ENCODE results near the gene ARID5B.

Gene ARID5B

DNA sequence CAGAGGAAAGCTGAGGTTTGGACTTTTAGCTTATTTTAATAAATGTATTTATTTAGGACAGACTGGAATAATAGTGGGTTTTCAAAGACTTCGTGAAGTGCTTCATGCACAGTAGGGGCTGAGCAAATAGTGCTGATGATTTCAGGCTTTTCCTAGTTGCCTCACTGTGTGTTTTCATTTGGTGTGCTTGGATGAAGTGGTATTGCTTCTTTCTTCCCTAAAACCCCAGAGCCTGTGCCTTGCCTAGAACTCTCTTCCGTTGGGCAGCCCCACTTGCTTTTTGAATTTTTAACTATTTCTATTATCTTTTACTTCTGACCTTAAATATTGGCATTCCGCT is 49.6 kb downstream of the ARID5B start:
- Histone ChIP-seq H3K9me2 (replicated peaks; ENCODE audit: low read depth, low read length) (no peaks in the 10 kb centered on the region), H3K9ac (ENCODE audit: low read depth, low read length, poor library complexity, severe bottlenecking) (no peak overlapping the region), H3K4me1 (ENCODE audit: insufficient read depth, low read length, poor library complexity, severe bottlenecking) (no peaks in the 10 kb centered on the region), H4K20me1 (ENCODE audit: insufficient read depth, low read length, poor library complexity, severe bottlenecking) (peaks cover 4% of the 10 kb centered on the region), H3K79me2 (ENCODE audit: insufficient read depth, low read length) (peaks cover 99% of the 10 kb centered on the region), H3K36me3 (ENCODE audit: insufficient read depth, low read length) (peaks cover 89% of the 10 kb centered on the region), H3K27me3 (ENCODE audit: insufficient read depth, low read length, poor library complexity, severe bottlenecking) (no peaks in the 10 kb centered on the region), H2AFZ (ENCODE audit: low read length) (no peak overlapping the region), H3K4me2 (ENCODE audit: low read depth, low read length, poor library complexity, severe bottlenecking) (no peak overlapping the region), H3K9me3 (ENCODE audit: insufficient read depth, low read depth, low read length) (no peaks in the 10 kb centered on the region), H3K4me3 (ENCODE audit: low read length, poor library complexity, severe bottlenecking) (no peak overlapping the region), H3F3A (ENCODE audit: low read depth) (no peaks in the 10 kb centered on the region)
- TF ChIP-seq, protein P1, sequence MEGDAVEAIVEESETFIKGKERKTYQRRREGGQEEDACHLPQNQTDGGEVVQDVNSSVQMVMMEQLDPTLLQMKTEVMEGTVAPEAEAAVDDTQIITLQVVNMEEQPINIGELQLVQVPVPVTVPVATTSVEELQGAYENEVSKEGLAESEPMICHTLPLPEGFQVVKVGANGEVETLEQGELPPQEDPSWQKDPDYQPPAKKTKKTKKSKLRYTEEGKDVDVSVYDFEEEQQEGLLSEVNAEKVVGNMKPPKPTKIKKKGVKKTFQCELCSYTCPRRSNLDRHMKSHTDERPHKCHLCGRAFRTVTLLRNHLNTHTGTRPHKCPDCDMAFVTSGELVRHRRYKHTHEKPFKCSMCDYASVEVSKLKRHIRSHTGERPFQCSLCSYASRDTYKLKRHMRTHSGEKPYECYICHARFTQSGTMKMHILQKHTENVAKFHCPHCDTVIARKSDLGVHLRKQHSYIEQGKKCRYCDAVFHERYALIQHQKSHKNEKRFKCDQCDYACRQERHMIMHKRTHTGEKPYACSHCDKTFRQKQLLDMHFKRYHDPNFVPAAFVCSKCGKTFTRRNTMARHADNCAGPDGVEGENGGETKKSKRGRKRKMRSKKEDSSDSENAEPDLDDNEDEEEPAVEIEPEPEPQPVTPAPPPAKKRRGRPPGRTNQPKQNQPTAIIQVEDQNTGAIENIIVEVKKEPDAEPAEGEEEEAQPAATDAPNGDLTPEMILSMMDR (conservative IDR thresholded peaks at IDR 0.05; ENCODE audit: low read length), result no peak
- no peak for TF ChIP-seq EZH2phosphoT487 (IDR thresholded peaks at IDR 0.05; ENCODE audit: borderline replicate concordance)

DNA sequence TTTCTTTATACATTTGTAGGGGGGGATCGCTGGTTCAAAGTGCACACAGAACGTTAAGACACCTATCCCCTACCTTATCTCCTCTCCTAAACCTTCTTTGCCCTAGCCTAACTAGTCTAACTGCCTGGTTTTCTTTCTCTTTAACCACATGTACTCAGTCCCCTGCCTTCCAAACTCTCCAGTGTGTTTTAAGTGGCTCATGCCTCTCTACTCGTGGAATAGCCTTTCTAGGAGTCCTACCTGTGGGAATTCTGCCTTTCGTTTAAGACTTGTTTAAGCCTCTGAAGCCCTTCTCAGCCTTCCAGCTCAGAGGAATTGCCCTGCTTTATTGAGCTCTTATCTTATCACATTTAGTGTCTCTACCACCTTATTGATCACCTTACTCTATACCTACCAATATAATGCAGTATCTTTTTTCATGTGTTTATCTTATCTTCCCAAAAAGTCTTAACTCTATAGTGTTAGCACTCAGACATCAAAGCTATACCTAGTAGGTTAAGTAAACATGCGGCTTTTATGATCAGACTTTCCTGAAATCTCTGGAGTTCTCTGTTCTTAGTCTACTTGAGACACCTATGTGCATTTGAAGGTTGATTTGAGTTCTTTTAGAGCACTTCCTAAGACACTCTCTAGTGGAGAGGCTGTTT is 50.7 kb downstream of the ARID5B start:
- Histone ChIP-seq H3K4me2 (ENCODE audit: low read depth, low read length, poor library complexity, severe bottlenecking) (no peak overlapping the region), H3K9me3 (ENCODE audit: insufficient read depth, low read depth, low read length) (no peaks in the 10 kb centered on the region), H3K9me2 (replicated peaks; ENCODE audit: low read depth, low read length) (no peaks in the 10 kb centered on the region), H2AFZ (ENCODE audit: low read length) (no peak overlapping the region), H3K4me1 (ENCODE audit: insufficient read depth, low read length, poor library complexity, severe bottlenecking) (peaks cover 6% of the 10 kb centered on the region), H3K27me3 (ENCODE audit: insufficient read depth, low read length, poor library complexity, severe bottlenecking) (no peaks in the 10 kb centered on the region), H3K79me2 (ENCODE audit: insufficient read depth, low read length) (peaks cover 99% of the 10 kb centered on the region), H3K9ac (ENCODE audit: low read depth, low read length, poor library complexity, severe bottlenecking) (no peak overlapping the region), H3K4me3 (ENCODE audit: low read length, poor library complexity, severe bottlenecking) (no peak overlapping the region), H3F3A (ENCODE audit: low read depth) (no peaks in the 10 kb centered on the region), H3K36me3 (ENCODE audit: insufficient read depth, low read length) (peaks cover 87% of the 10 kb centered on the region), H4K20me1 (ENCODE audit: insufficient read depth, low read length, poor library complexity, severe bottlenecking) (peaks cover 4% of the 10 kb centered on the region)
- no peak for TF ChIP-seq EZH2phosphoT487 (IDR thresholded peaks at IDR 0.05; ENCODE audit: borderline replicate concordance)
- TF ChIP-seq, protein P1 (conservative IDR thresholded peaks at IDR 0.05; ENCODE audit: low read length), result no peak

DNA sequence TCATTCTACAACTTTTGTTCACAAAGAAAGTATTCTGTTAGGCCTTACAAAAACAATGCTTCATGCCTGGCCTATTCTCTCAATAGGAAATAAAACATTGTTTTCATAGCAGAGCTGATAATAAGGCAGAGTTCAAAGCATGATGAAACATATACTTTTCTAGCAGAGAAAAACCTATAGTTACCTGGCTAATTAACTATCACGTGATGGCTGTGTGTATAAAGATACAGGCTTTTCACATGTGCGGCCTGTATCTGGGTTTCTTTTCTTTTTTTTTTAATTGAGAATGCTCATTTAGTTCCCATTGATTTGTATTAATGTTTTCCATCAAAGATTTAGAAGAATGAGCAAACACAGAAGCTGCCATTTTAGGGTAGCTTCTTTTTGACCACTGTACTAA is 51.7 kb downstream of the ARID5B start:
- Histone ChIP-seq H3K9me3 (ENCODE audit: insufficient read depth, low read depth, low read length) (no peaks in the 10 kb centered on the region), H3F3A (ENCODE audit: low read depth) (no peaks in the 10 kb centered on the region), H3K4me2 (ENCODE audit: low read depth, low read length, poor library complexity, severe bottlenecking) (no peak overlapping the region), H3K4me3 (ENCODE audit: low read length, poor library complexity, severe bottlenecking) (no peak overlapping the region), H3K27me3 (ENCODE audit: insufficient read depth, low read length, poor library complexity, severe bottlenecking) (no peaks in the 10 kb centered on the region), H3K36me3 (ENCODE audit: insufficient read depth, low read length) (peaks cover 81% of the 10 kb centered on the region), H3K4me1 (ENCODE audit: insufficient read depth, low read length, poor library complexity, severe bottlenecking) (peaks cover 12% of the 10 kb centered on the region), H3K79me2 (ENCODE audit: insufficient read depth, low read length) (peaks cover 96% of the 10 kb centered on the region), H4K20me1 (ENCODE audit: insufficient read depth, low read length, poor library complexity, severe bottlenecking) (peaks cover 4% of the 10 kb centered on the region), H2AFZ (ENCODE audit: low read length) (no peak overlapping the region), H3K9me2 (replicated peaks; ENCODE audit: low read depth, low read length) (no peaks in the 10 kb centered on the region), H3K9ac (ENCODE audit: low read depth, low read length, poor library complexity, severe bottlenecking) (no peak overlapping the region)
- no peak for TF ChIP-seq EZH2phosphoT487 (IDR thresholded peaks at IDR 0.05; ENCODE audit: borderline replicate concordance)
- TF ChIP-seq, protein P1 (conservative IDR thresholded peaks at IDR 0.05; ENCODE audit: low read length), result no peak
